Measurements from ENCODE around the gene TNRC18.
"Not testable (repeated sequence)": the region's sequence is repeated elsewhere in the genome, so short reads cannot be mapped to it uniquely, and the experiment has no call there.

TNRC18 gene

GRCh38 chr7:5379546-5379945 is 44.1 kb downstream of the TNRC18 start:
- DNase-seq (ENCODE audit: low read depth in 2 of 2) = no peak

GRCh38 chr7:5377816-5378215 is 45.8 kb downstream of the TNRC18 start:
- DNase-seq (ENCODE audit: low read depth in 2 of 2) = no peak

GRCh38 chr7:5377279-5377678 is 46.4 kb downstream of the TNRC18 start:
- DNase-seq (ENCODE audit: low read depth in 2 of 2) = no peak

- no peak for DNase-seq (ENCODE audit: low read depth in 2 of 2)
Observed at GRCh38 chr7:5375925-5376324, 47.7 kb downstream of the TNRC18 start.

GRCh38 chr7:5374464-5374863 is 49.2 kb downstream of the TNRC18 start:
- DNase-seq (ENCODE audit: low read depth in 2 of 2) = no peak

- DNase-seq (ENCODE audit: low read depth in 2 of 2) = no peak
Observed at GRCh38 chr7:5373300-5373699, 50.3 kb downstream of the TNRC18 start.

GRCh38 chr7:5370454-5371353 is 52.9 kb downstream of the TNRC18 start:
- DNase-seq (ENCODE audit: low read depth in 2 of 2) = no peak

GRCh38 chr7:5367661-5368060 is 56.0 kb downstream of the TNRC18 start:
- DNase-seq (ENCODE audit: low read depth in 2 of 2) = no peak

GRCh38 chr7:5365976-5366625 is 57.5 kb downstream of the TNRC18 start:
- DNase-seq (ENCODE audit: low read depth in 2 of 2) = peak; percentile 49 to 58

- DNase-seq (ENCODE audit: low read depth in 2 of 2) = no peak
Observed at GRCh38 chr7:5363729-5364128, 59.9 kb downstream of the TNRC18 start.

- DNase-seq (ENCODE audit: low read depth in 2 of 2) = no peak
Observed at GRCh38 chr7:5362466-5362865, 61.2 kb downstream of the TNRC18 start.

- DNase-seq (ENCODE audit: low read depth in 2 of 2) = no peak
Observed at GRCh38 chr7:5361446-5362127, 62.0 kb downstream of the TNRC18 start.

- no peak for DNase-seq (ENCODE audit: low read depth in 2 of 2)
Observed at GRCh38 chr7:5360971-5361370, 62.7 kb downstream of the TNRC18 start.

- no peak for DNase-seq (ENCODE audit: low read depth in 2 of 2)
Observed at GRCh38 chr7:5360451-5360850, 63.2 kb downstream of the TNRC18 start.

GRCh38 chr7:5360021-5360420 is 63.6 kb downstream of the TNRC18 start:
- not testable (repeated sequence) for DNase-seq (ENCODE audit: low read depth in 2 of 2)

GRCh38 chr7:5359344-5359743 is 64.3 kb downstream of the TNRC18 start:
- DNase-seq (ENCODE audit: low read depth in 2 of 2) = no peak

- DNase-seq (ENCODE audit: low read depth in 2 of 2) = no peak
Observed at GRCh38 chr7:5357951-5358350, 65.7 kb downstream of the TNRC18 start.

- DNase-seq (ENCODE audit: low read depth in 2 of 2) = no peak
Observed at GRCh38 chr7:5356751-5357119, 66.9 kb downstream of the TNRC18 start.

GRCh38 chr7:5354460-5355232 is 69.0 kb downstream of the TNRC18 start:
- no peak for DNase-seq (ENCODE audit: low read depth in 2 of 2)

GRCh38 chr7:5352440-5353010 is 71.1 kb downstream of the TNRC18 start:
- no peak for DNase-seq (ENCODE audit: low read depth in 2 of 2)

- DNase-seq (ENCODE audit: low read depth in 2 of 2) = no peak
Observed at GRCh38 chr7:5351507-5352265, 71.9 kb downstream of the TNRC18 start.
